SK-N-SH (cell line): ENCODE data around the gene PDIA5. TPM values are rescaled to one million over a fixed set of nuclear protein-coding genes. Genes with fewer than 3 reads are reported as not detected.

Source experiments
- CTCF ChIA-PET: fragments of 300-600, 350-600 bp; formaldehyde crosslinking; extraction: SDS; loops from one replicate; lab custom pipeline; 2021; lab: Yijun Ruan, JAX
- POLR2A ChIA-PET: fragments of 350-600 bp; sonication (Branson Sonifier 250); formaldehyde crosslinking; extraction: SDS; loops from one replicate; lab custom pipeline; 2020; ENCODE audit warnings: antibody characterized with exemption, inconsistent platforms; lab: Yijun Ruan, JAX
- DNase-seq: peaks from one replicate; pipeline ENCODE4 v3.0.0; 2012
- H2AFZ ChIP-seq: fragments of 200-600 bp; sonication (generic); 2 replicates; pipeline ENCODE4 v1.8.1; 2016; ENCODE audit warnings: antibody characterized with exemption, mild to moderate bottlenecking, low read depth
- H3F3A ChIP-seq: fragments of 200-600 bp; sonication (generic); replicated peaks from 2 replicates; pipeline ENCODE3; 2016; ENCODE audit warnings: antibody characterized with exemption, mild to moderate bottlenecking; ENCODE audit not compliant: insufficient read depth
- H3K27ac ChIP-seq, 2 experiments: fragments of 200-500 bp in 1 of 2; fragments of 200-600 bp in 1 of 2; sonication (Bioruptor generic) in 1 of 2; sonication (generic), shearing (Covaris generic) in 1 of 2; 2 replicates each; pipeline versions ENCODE4 v1.5.1 to v1.6.1; 2014 to 2016; ENCODE audit warnings: low read depth in 2 of 2, inconsistent platforms in 1 of 2, low read length in 1 of 2, mild to moderate bottlenecking in 1 of 2, mixed read lengths in 1 of 2
- H3K27me3 ChIP-seq: fragments of 200-600 bp; sonication (generic), shearing (Covaris generic); 2 replicates; pipeline ENCODE4 v1.6.1; 2016; ENCODE audit warnings: mixed run types; ENCODE audit not compliant: insufficient read depth
- H3K36me3 ChIP-seq, 2 experiments: fragments of 200-500 bp in 1 of 2; fragments of 200-600 bp in 1 of 2; sonication (Bioruptor generic) in 1 of 2; sonication (generic) in 1 of 2; replicated peaks in 1 of 2; 2 replicates each; pipeline versions ENCODE3 to v1.5.1; 2014 to 2016; ENCODE audit warnings: low read length in 1 of 2, mild to moderate bottlenecking in 1 of 2; ENCODE audit not compliant: insufficient read depth in 2 of 2, control insufficient read depth in 1 of 2
- H3K4me1 ChIP-seq, 2 experiments: fragments of 200-500 bp in 1 of 2; fragments of 200-600 bp in 1 of 2; sonication (Bioruptor generic) in 1 of 2; sonication (generic), shearing (Covaris generic) in 1 of 2; 2 replicates each; pipeline versions ENCODE4 v1.5.1 to v1.6.1; 2014 to 2016; ENCODE audit warnings: low read depth in 1 of 2, low read length in 1 of 2, mixed run types in 1 of 2; ENCODE audit not compliant: insufficient read depth in 2 of 2, control insufficient read depth in 1 of 2
- H3K4me2 ChIP-seq: fragments of 200-600 bp; sonication (generic), shearing (Covaris generic); 2 replicates; pipeline ENCODE4 v1.6.1; 2017; ENCODE audit warnings: mixed run types
- H3K4me3 ChIP-seq, 2 experiments: fragments of 200-500 bp in 1 of 2; fragments of 200-600 bp in 1 of 2; sonication (Bioruptor generic) in 1 of 2; sonication (generic), shearing (Covaris generic) in 1 of 2; 2 replicates each; pipeline versions ENCODE4 v1.5.1 to v1.8.1; 2014 to 2016; ENCODE audit warnings: low read depth in 2 of 2, inconsistent platforms in 1 of 2, low read length in 1 of 2, mild to moderate bottlenecking in 1 of 2, mixed read lengths in 1 of 2, moderate library complexity in 1 of 2
- H3K79me2 ChIP-seq: fragments of 200-600 bp; sonication (generic); 2 replicates; pipeline ENCODE4 v1.8.1; 2017; ENCODE audit warnings: mild to moderate bottlenecking; ENCODE audit not compliant: insufficient read depth
- H3K9ac ChIP-seq: fragments of 200-600 bp; sonication (generic); 2 replicates; pipeline ENCODE4 v1.6.1; 2017; ENCODE audit warnings: mixed run types
- H3K9me2 ChIP-seq: fragments of 200-600 bp; sonication (generic); 2 replicates; pipeline ENCODE4 v1.6.1; 2017; ENCODE audit warnings: mixed run types
- H3K9me3 ChIP-seq: fragments of 200-600 bp; sonication (generic); 2 replicates; pipeline ENCODE4 v1.6.1; 2017; ENCODE audit warnings: mixed run types, mild to moderate bottlenecking, moderate library complexity
- H4K20me1 ChIP-seq: fragments of 200-600 bp; sonication (generic); 2 replicates; pipeline ENCODE4 v1.6.1; 2017; ENCODE audit warnings: mild to moderate bottlenecking, mixed run types; ENCODE audit not compliant: insufficient read depth
- CHD2 ChIP-seq: fragments of 150-350 bp; IDR thresholded peaks from 2 replicates; pipeline ENCODE4 v1.6.1; 2018; ENCODE audit warnings: low read length; ENCODE audit not compliant: partially characterized antibody
- EP300 ChIP-seq, 2 experiments: IDR thresholded peaks; 2 replicates each; pipeline versions ENCODE4 v1.4.0 to v1.6.1; 2012; ENCODE audit warnings: borderline replicate concordance in 1 of 2, low read depth in 1 of 2, low read length in 1 of 2
- EZH2phosphoT487 ChIP-seq: fragments of 200-600 bp; sonication (generic); IDR thresholded peaks from 2 replicates; pipeline ENCODE4 v1.6.1; 2017; ENCODE audit warnings: low read depth, mixed run types, mild to moderate bottlenecking, antibody characterized with exemption, moderate library complexity, borderline replicate concordance
- FOSL2 ChIP-seq: IDR thresholded peaks from 2 replicates; pipeline ENCODE4 v1.4.0; 2012; ENCODE audit warnings: low read depth, mild to moderate bottlenecking, moderate library complexity, borderline replicate concordance
- GATA2 ChIP-seq: sonication (generic); formaldehyde crosslinking; IDR thresholded peaks from 2 replicates; pipeline ENCODE4 v1.5.0; 2020; ENCODE audit warnings: mild to moderate bottlenecking, missing genetic modification reagents
- JUND ChIP-seq: IDR thresholded peaks from 2 replicates; pipeline ENCODE4 v1.4.0; 2012
- PBX3 ChIP-seq: IDR thresholded peaks from 2 replicates; pipeline ENCODE4; 2012
- RFX5 ChIP-seq: IDR thresholded peaks from 2 replicates; pipeline ENCODE4 v1.6.1; 2012; ENCODE audit warnings: mild to moderate bottlenecking, improper control_type of control experiment, low read length
- RXRA ChIP-seq: IDR thresholded peaks from 2 replicates; pipeline ENCODE4 v1.4.0; 2012; ENCODE audit warnings: low read depth, mild to moderate bottlenecking, borderline replicate concordance
- TCF12 ChIP-seq: IDR thresholded peaks from 2 replicates; pipeline ENCODE4 v1.4.0; 2012
- USF1 ChIP-seq: IDR thresholded peaks from 2 replicates; pipeline ENCODE4 v1.4.0; 2012; ENCODE audit warnings: low read depth, borderline replicate concordance
- USF2 ChIP-seq: fragments of 150-350 bp; IDR thresholded peaks from 2 replicates; pipeline ENCODE4 v1.6.1; 2017; ENCODE audit warnings: antibody characterized with exemption, low read length, low read depth, borderline replicate concordance
- YY1 ChIP-seq: IDR thresholded peaks from 2 replicates; pipeline ENCODE4 v1.4.0; 2012; ENCODE audit warnings: low read depth, mild to moderate bottlenecking
- WGBS: methylation state at CpG from one replicate; pipeline ENCODE4 v1.1.6; 2017; ENCODE audit warnings: low lambda C conversion rate; 5-methylcytosine and 5-hydroxymethylcytosine counted together
- polyA plus RNA-seq, 3 experiments: library from polyadenylated mRNA; depleted of rRNA; stranded (reverse); fragments of >200 nt; gene quantifications; 2 replicates each; pipeline ENCODE4 v1.2.3, GENCODE V29; 2012
- TF ChIP-seq, protein P1 (sequence below): IDR thresholded peaks from 2 replicates; pipeline ENCODE4 v1.6.1; 2012; ENCODE audit warnings: mild to moderate bottlenecking, low read depth, low read length, moderate library complexity

The PDIA5 gene
- polyA plus RNA-seq, 1 of the 3 experiments (the other 2 are of a cell fraction), result 28.6 TPM

DNA sequence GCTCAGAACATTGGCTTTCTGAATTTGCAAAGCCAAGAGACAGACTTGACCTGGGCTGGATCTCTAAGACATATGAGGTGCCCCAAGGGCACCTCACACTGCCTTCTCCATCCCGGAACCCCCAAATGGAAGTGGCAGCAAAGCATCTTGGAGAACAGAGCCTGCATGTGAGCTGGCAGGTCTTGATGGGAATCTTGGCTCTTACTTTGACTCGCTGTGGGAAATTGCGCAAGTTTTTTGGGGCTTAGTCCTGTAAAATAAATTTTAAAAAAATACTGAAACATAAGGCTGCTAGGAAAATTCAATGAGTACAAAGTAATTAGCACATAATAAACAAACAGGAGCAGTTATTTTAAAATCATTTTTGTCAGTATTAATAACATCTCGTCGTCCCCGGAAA, 121.2 kb downstream of the PDIA5 start:
- TF ChIP-seq RXRA (no peak), YY1 (no peak), USF2 (no peak), CHD2 (no peak), JUND (no peak), FOSL2 (no peak), GATA2 (CRISPR knock-in tag) (no peak), EP300 (IDR thresholded peaks at IDR 0.05; ENCODE audit: borderline replicate concordance in 1 of 2, low read depth in 1 of 2, low read length in 1 of 2) (no peak), USF1 (no peak), RFX5 (no peak), TCF12 (no peak), EZH2phosphoT487 (no peak), PBX3 (no peak)
- TF ChIP-seq, protein P1, sequence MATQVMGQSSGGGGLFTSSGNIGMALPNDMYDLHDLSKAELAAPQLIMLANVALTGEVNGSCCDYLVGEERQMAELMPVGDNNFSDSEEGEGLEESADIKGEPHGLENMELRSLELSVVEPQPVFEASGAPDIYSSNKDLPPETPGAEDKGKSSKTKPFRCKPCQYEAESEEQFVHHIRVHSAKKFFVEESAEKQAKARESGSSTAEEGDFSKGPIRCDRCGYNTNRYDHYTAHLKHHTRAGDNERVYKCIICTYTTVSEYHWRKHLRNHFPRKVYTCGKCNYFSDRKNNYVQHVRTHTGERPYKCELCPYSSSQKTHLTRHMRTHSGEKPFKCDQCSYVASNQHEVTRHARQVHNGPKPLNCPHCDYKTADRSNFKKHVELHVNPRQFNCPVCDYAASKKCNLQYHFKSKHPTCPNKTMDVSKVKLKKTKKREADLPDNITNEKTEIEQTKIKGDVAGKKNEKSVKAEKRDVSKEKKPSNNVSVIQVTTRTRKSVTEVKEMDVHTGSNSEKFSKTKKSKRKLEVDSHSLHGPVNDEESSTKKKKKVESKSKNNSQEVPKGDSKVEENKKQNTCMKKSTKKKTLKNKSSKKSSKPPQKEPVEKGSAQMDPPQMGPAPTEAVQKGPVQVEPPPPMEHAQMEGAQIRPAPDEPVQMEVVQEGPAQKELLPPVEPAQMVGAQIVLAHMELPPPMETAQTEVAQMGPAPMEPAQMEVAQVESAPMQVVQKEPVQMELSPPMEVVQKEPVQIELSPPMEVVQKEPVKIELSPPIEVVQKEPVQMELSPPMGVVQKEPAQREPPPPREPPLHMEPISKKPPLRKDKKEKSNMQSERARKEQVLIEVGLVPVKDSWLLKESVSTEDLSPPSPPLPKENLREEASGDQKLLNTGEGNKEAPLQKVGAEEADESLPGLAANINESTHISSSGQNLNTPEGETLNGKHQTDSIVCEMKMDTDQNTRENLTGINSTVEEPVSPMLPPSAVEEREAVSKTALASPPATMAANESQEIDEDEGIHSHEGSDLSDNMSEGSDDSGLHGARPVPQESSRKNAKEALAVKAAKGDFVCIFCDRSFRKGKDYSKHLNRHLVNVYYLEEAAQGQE, result no peak
- no peak for DNase-seq
- ChIA-PET CTCF (no interaction called here), POLR2A (no interaction called here)
- Histone ChIP-seq H3K79me2 (no peaks in the 10 kb centered on the region), H4K20me1 (no peaks in the 10 kb centered on the region), H3K9ac (no peak overlapping the region), H3K9me3 (no peaks in the 10 kb centered on the region), H3F3A (no peaks in the 10 kb centered on the region), H3K27ac (no peak overlapping the region), H3K4me2 (no peak overlapping the region), H3K36me3 (no peaks in the 10 kb centered on the region), H3K9me2 (no peaks in the 10 kb centered on the region), H3K4me3 (no peak overlapping the region), H3K27me3 (no peaks in the 10 kb centered on the region), H3K4me1 (no peaks in the 10 kb centered on the region; a peak in 2 of 4 replicates), H2AFZ (no peak overlapping the region)
- 99% methylated on average over 6 of the region's 6 CpGs for WGBS
